HL-60 (cell line): ENCODE data around the gene LIME1.

ENCODE experiments used
- CTCF ChIP-seq: IDR thresholded peaks from one replicate; pipeline ENCODE4 v1.5.1; 2011; ENCODE audit warnings: low read length, control low read depth, inconsistent platforms; ENCODE audit not compliant: insufficient read depth
- SPI1 ChIP-seq: IDR thresholded peaks from 2 replicates; pipeline ENCODE4 v1.6.1; 2012; ENCODE audit warnings: low read depth, mild to moderate bottlenecking, borderline replicate concordance
- TF ChIP-seq, protein P1 (sequence below): IDR thresholded peaks from 2 replicates; pipeline ENCODE4 v1.6.1; 2012; ENCODE audit warnings: low read depth; ENCODE audit not compliant: insufficient replicate concordance

- TF ChIP-seq CTCF, result no peak
- TF ChIP-seq, protein P1, sequence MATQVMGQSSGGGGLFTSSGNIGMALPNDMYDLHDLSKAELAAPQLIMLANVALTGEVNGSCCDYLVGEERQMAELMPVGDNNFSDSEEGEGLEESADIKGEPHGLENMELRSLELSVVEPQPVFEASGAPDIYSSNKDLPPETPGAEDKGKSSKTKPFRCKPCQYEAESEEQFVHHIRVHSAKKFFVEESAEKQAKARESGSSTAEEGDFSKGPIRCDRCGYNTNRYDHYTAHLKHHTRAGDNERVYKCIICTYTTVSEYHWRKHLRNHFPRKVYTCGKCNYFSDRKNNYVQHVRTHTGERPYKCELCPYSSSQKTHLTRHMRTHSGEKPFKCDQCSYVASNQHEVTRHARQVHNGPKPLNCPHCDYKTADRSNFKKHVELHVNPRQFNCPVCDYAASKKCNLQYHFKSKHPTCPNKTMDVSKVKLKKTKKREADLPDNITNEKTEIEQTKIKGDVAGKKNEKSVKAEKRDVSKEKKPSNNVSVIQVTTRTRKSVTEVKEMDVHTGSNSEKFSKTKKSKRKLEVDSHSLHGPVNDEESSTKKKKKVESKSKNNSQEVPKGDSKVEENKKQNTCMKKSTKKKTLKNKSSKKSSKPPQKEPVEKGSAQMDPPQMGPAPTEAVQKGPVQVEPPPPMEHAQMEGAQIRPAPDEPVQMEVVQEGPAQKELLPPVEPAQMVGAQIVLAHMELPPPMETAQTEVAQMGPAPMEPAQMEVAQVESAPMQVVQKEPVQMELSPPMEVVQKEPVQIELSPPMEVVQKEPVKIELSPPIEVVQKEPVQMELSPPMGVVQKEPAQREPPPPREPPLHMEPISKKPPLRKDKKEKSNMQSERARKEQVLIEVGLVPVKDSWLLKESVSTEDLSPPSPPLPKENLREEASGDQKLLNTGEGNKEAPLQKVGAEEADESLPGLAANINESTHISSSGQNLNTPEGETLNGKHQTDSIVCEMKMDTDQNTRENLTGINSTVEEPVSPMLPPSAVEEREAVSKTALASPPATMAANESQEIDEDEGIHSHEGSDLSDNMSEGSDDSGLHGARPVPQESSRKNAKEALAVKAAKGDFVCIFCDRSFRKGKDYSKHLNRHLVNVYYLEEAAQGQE, result no peak
- no peak for TF ChIP-seq SPI1
These were observed 2.1 kb upstream of the LIME1 start for GRCh38 chr20:63734111-63734945.
